OCI-LY3 (cell line): ENCODE results near the gene ADAMTS19.
"Not testable (repeated sequence)": the region's sequence is repeated elsewhere in the genome, so short reads cannot be mapped to it uniquely, and the experiment has no call there.

Experiments used
- H2AFZ ChIP-seq: fragments of 200-600, 300-600 bp; shearing (Covaris generic); 2 replicates; pipeline ENCODE4 v1.6.0; 2014; ENCODE audit warnings: antibody characterized with exemption, low read depth, low read length
- H3K27ac ChIP-seq: fragments of 200-600, 300-600 bp; sonication (generic); 2 replicates; pipeline ENCODE4 v1.5.1; 2014; ENCODE audit warnings: mild to moderate bottlenecking, low read length, moderate library complexity, mixed read lengths
- H3K27me3 ChIP-seq: fragments of 200-600, 300-600 bp; sonication (generic); 2 replicates; pipeline ENCODE4 v1.6.1; 2014; ENCODE audit warnings: low read depth, low read length, mixed read lengths
- H3K36me3 ChIP-seq: fragments of 200-600, 300-600 bp; sonication (generic); replicated peaks from 2 replicates; pipeline ENCODE3; 2014; ENCODE audit warnings: low read depth, low read length, mixed read lengths
- H3K4me1 ChIP-seq: fragments of 300-600, 200-600 bp; sonication (generic); 2 replicates; pipeline ENCODE4 v1.6.1; 2014; ENCODE audit warnings: low read length, mixed read lengths
- H3K4me2 ChIP-seq: fragments of 200-600, 300-600 bp; sonication (generic); 2 replicates; pipeline ENCODE4 v1.6.1; 2014; ENCODE audit warnings: low read length, mixed read lengths
- H3K4me3 ChIP-seq: fragments of 300-600, 200-600 bp; sonication (generic); 2 replicates; pipeline ENCODE4 v1.5.1; 2014; ENCODE audit warnings: antibody characterized with exemption, mild to moderate bottlenecking, low read length, moderate library complexity
- H3K79me2 ChIP-seq: fragments of 300-600, 200-600 bp; shearing (Covaris generic); 2 replicates; pipeline ENCODE4 v1.6.1; 2014; ENCODE audit warnings: mild to moderate bottlenecking, low read length, mixed read lengths
- H3K9ac ChIP-seq: fragments of 300-600, 200-600 bp; shearing (Covaris generic); 2 replicates; pipeline ENCODE4 v1.6.0; 2014; ENCODE audit warnings: mild to moderate bottlenecking, low read length, moderate library complexity
- H3K9me3 ChIP-seq: fragments of 200-600, 300-600 bp; shearing (Covaris generic); 2 replicates; pipeline ENCODE4 v1.6.1; 2014; ENCODE audit warnings: low read length, mixed read lengths; ENCODE audit not compliant: insufficient read depth
- H4K20me1 ChIP-seq: fragments of 200-600, 300-600 bp; sonication (generic); 2 replicates; pipeline ENCODE4 v1.6.1; 2016; ENCODE audit warnings: low read length, mixed read lengths; ENCODE audit not compliant: insufficient read depth
- EZH2phosphoT487 ChIP-seq: fragments of 200-600 bp; shearing (Covaris generic); IDR thresholded peaks from 2 replicates; pipeline ENCODE4 v1.6.1; 2018; ENCODE audit warnings: antibody characterized with exemption, mixed run types, low read depth
- TF ChIP-seq, protein P1 (sequence below): fragments of 200-600, 300-600 bp; sonication (generic); IDR thresholded peaks from 2 replicates; pipeline ENCODE4 v1.5.1; 2014; ENCODE audit warnings: antibody characterized with exemption, low read length, low read depth

Gene ADAMTS19

DNA sequence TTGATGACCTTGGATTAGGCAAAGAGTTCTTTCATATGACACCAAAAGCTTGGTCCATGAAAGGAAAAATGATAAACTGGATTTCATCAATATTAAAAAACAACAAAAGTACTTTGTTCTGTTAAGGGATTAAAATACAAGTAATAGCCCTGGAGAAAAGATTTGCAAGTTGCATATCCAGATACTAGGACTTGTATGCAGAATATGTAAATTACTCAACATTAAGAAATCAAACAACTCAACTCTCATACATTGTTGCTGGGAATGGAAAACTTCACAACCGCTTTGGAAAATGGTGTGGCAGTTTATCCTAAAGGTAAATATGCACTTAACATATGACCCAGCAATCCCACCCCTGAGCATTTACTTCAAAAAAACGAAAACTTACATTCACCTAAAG lies 112.0 kb downstream of the ADAMTS19 start:
- no peaks in the 10 kb centered on the region for H3K36me3 ChIP-seq
- H2AFZ ChIP-seq: no peak overlapping the region
- no peak overlapping the region for H3K4me2 ChIP-seq
- no peak overlapping the region for H3K9ac ChIP-seq
- H3K9me3 ChIP-seq: no peaks in the 10 kb centered on the region
- H4K20me1 ChIP-seq: no peaks in the 10 kb centered on the region
- H3K4me1 ChIP-seq: no peaks in the 10 kb centered on the region
- H3K27ac ChIP-seq: no peak overlapping the region
- no peaks in the 10 kb centered on the region for H3K79me2 ChIP-seq
- no peak overlapping the region for H3K4me3 ChIP-seq
- no peaks in the 10 kb centered on the region for H3K27me3 ChIP-seq
- TF ChIP-seq, protein P1, sequence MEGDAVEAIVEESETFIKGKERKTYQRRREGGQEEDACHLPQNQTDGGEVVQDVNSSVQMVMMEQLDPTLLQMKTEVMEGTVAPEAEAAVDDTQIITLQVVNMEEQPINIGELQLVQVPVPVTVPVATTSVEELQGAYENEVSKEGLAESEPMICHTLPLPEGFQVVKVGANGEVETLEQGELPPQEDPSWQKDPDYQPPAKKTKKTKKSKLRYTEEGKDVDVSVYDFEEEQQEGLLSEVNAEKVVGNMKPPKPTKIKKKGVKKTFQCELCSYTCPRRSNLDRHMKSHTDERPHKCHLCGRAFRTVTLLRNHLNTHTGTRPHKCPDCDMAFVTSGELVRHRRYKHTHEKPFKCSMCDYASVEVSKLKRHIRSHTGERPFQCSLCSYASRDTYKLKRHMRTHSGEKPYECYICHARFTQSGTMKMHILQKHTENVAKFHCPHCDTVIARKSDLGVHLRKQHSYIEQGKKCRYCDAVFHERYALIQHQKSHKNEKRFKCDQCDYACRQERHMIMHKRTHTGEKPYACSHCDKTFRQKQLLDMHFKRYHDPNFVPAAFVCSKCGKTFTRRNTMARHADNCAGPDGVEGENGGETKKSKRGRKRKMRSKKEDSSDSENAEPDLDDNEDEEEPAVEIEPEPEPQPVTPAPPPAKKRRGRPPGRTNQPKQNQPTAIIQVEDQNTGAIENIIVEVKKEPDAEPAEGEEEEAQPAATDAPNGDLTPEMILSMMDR: no peak
- TF ChIP-seq EZH2phosphoT487: no peak

DNA sequence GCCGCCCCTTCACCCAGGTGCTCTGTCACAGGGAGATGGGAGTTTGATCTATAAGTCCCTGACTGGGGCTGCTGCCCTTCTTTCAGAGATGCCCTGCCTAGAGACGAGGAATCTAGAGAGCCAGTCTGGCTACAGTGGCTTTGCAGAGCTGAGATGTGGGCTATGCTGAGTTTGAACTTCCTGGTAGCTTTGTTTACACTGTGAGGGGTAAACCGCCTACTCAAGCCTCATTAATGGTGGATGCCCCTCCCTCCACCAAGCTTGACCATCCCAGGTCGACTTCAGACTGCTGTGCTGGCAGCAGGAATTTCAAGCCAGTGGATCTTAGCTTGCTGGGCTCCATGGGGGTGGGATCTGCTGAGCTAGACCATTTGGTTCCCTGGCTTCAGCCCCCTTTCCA lies 124.4 kb downstream of the ADAMTS19 start:
- not testable (repeated sequence) for H3K27ac ChIP-seq, H3K4me3 ChIP-seq, H3K9ac ChIP-seq, H3K4me1 ChIP-seq, H4K20me1 ChIP-seq, H2AFZ ChIP-seq, H3K27me3 ChIP-seq, H3K79me2 ChIP-seq, H3K4me2 ChIP-seq, H3K9me3 ChIP-seq, H3K36me3 ChIP-seq

DNA sequence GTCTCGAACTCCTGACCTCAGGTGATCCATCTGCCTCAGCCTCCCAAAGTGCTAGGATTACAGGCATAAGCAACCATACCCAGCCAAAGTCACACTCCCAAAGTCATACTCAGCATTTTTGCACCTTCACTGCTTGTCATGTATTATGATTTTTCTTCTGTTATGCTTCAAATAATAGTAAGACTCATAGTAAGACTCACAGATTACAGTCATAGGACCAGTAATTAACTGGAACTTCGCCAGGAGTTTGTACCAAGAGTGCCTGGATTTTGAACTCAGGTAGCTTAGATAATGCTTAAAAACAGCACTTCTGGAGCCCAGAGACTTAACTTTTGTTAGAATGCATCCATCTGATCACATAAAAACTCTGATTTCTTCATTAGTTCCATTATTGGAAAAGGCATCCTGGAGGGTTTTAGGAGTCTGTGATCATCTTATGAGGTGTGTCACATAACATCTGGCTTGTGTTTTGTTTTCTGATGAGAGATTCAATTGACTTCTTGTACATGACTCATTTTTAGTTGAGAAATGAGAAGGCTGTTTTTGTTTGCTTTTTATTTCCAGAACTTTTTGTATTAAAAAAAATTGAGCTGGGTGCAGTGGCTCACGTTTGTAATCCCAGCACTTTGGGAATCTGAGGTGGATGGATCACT lies 131.5 kb downstream of the ADAMTS19 start:
- no peak overlapping the region for H3K9ac ChIP-seq
- no peaks in the 10 kb centered on the region for H3K4me1 ChIP-seq
- H2AFZ ChIP-seq: no peak overlapping the region
- no peaks in the 10 kb centered on the region for H3K36me3 ChIP-seq
- TF ChIP-seq, protein P1: no peak
- TF ChIP-seq EZH2phosphoT487: no peak
- no peak overlapping the region for H3K4me2 ChIP-seq
- no peaks in the 10 kb centered on the region for H3K9me3 ChIP-seq
- no peaks in the 10 kb centered on the region for H3K79me2 ChIP-seq
- no peak overlapping the region for H3K4me3 ChIP-seq
- no peaks in the 10 kb centered on the region for H4K20me1 ChIP-seq
- H3K27ac ChIP-seq: no peak overlapping the region
- no peaks in the 10 kb centered on the region for H3K27me3 ChIP-seq

DNA sequence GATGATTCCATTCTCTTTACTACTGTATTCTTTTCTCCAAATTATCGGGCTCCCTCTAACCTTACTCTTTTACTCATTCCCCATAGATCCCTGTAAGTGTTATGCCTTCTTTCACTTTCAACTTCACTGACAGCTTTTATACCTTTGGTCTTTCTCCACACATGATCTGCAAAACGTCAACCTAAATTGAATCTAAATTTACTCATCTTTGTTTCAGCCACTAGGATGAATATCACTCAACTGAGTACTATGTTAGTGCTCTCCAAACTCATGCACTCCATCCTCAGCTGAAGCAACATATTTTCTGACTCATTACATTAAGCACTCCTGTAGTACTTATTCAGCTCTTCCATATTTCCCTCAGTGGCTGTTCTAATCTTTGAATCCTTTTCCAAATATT lies 133.4 kb downstream of the ADAMTS19 start:
- no peaks in the 10 kb centered on the region for H3K9me3 ChIP-seq
- H3K27ac ChIP-seq: no peak overlapping the region
- H3K27me3 ChIP-seq: no peaks in the 10 kb centered on the region
- H3K4me3 ChIP-seq: no peak overlapping the region
- no peaks in the 10 kb centered on the region for H3K79me2 ChIP-seq
- H2AFZ ChIP-seq: no peak overlapping the region; the same call in 1 of the 2 replicates
- TF ChIP-seq, protein P1: no peak
- no peak for TF ChIP-seq EZH2phosphoT487
- no peaks in the 10 kb centered on the region for H3K4me1 ChIP-seq
- no peaks in the 10 kb centered on the region for H3K36me3 ChIP-seq
- no peaks in the 10 kb centered on the region for H4K20me1 ChIP-seq
- H3K4me2 ChIP-seq: peak overlapping the region; percentile 37
- H3K9ac ChIP-seq: no peak overlapping the region

DNA sequence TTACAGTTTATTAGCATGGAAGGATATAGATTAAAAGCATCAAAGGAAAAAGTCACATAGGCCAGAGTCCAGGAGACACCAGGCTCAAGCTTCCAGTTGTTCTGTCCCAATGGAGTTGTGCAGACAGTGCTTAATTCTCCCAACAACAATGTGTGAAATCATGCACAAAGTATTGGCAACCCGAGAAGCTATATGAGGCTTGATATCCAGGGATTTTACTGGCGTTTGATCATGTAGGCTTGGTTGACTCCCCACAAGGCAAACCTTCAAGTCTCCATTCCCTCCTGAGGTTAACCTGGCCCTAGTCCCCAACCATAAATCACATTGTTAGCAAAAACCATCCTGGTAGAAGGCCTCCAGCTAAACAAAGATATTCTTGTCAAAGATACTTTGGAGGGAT lies 141.5 kb downstream of the ADAMTS19 start:
- Histone ChIP-seq H2AFZ (no peak overlapping the region), H3K4me1 (no peaks in the 10 kb centered on the region), H4K20me1 (no peaks in the 10 kb centered on the region), H3K27me3 (no peaks in the 10 kb centered on the region), H3K27ac (no peak overlapping the region), H3K36me3 (no peaks in the 10 kb centered on the region), H3K79me2 (no peaks in the 10 kb centered on the region), H3K9me3 (no peaks in the 10 kb centered on the region), H3K4me2 (no peak overlapping the region), H3K4me3 (no peak overlapping the region), H3K9ac (no peak overlapping the region)
- TF ChIP-seq, protein P1: no peak
- no peak for TF ChIP-seq EZH2phosphoT487
